Measurements from ENCODE around the gene AXIN2. TPM values are rescaled to one million over a fixed set of nuclear protein-coding genes. Genes with fewer than 3 reads are reported as not detected.

AXIN2 gene
- total RNA-seq, 2 donors from 2014 or later: 8.7 to 29.8 TPM

GRCh38 chr17:65538675-65539529 is 22.5 kb downstream of the AXIN2 start:
- Histone ChIP-seq H3K36me3 (peaks cover 68% of the 10 kb centered on the region), H3K9me3 (no peaks in the 10 kb centered on the region), H3K27ac (no peak overlapping the region), H3K4me1 (peaks cover 0 to 25% of the 10 kb centered on the region in 2 donors), H3K27me3 (no peaks in the 10 kb centered on the region), H3K4me3 (no peak overlapping the region)
- no peak for DNase-seq (ENCODE audit: low spot score)
- no peak for TF ChIP-seq CTCF (IDR thresholded peaks at IDR 0.05)

GRCh38 chr17:65537845-65538674 is 23.4 kb downstream of the AXIN2 start:
- Histone ChIP-seq H3K27ac (no peak overlapping the region), H3K4me1 (peaks cover 0 to 26% of the 10 kb centered on the region in 2 donors), H3K36me3 (peaks cover 73% of the 10 kb centered on the region), H3K27me3 (no peaks in the 10 kb centered on the region), H3K9me3 (no peaks in the 10 kb centered on the region), H3K4me3 (no peak overlapping the region)
- TF ChIP-seq CTCF (IDR thresholded peaks at IDR 0.05): no peak
- DNase-seq (ENCODE audit: low spot score): no peak

- DNase-seq (ENCODE audit: low spot score): no peak
- Histone ChIP-seq H3K27ac (no peak overlapping the region), H3K36me3 (peaks cover 80% of the 10 kb centered on the region)
These were observed 24.1 kb downstream of the AXIN2 start for GRCh38 chr17:65537343-65537844.

GRCh38 chr17:65536573-65537342 is 24.7 kb downstream of the AXIN2 start:
- H3K27me3 ChIP-seq: no peaks in the 10 kb centered on the region
- H3K4me3 ChIP-seq: no peak overlapping the region
- no peaks in the 10 kb centered on the region for H3K9me3 ChIP-seq
- H3K4me1 ChIP-seq: peaks cover 0 to 28% of the 10 kb centered on the region in 2 donors
- no peak for DNase-seq (ENCODE audit: low spot score)
- peaks cover 83% of the 10 kb centered on the region for H3K36me3 ChIP-seq
- H3K27ac ChIP-seq: no peak overlapping the region
- no peak for TF ChIP-seq CTCF (IDR thresholded peaks at IDR 0.05)

More at GRCh38 chr17:65537343-65537844, 24.1 kb downstream of the AXIN2 start:
- peaks cover 0 to 26% of the 10 kb centered on the region in 2 donors for H3K4me1 ChIP-seq
- H3K9me3 ChIP-seq: no peaks in the 10 kb centered on the region
- H3K27me3 ChIP-seq: no peaks in the 10 kb centered on the region
- TF ChIP-seq CTCF (IDR thresholded peaks at IDR 0.05): no peak
- H3K4me3 ChIP-seq: no peak overlapping the region

- peaks cover 0 to 36% of the 10 kb centered on the region in 2 donors for H3K4me1 ChIP-seq
- no peak overlapping the region for H3K27ac ChIP-seq
- H3K36me3 ChIP-seq: peaks cover 76% of the 10 kb centered on the region
- no peaks in the 10 kb centered on the region for H3K27me3 ChIP-seq
- no peak overlapping the region for H3K4me3 ChIP-seq
- H3K9me3 ChIP-seq: no peaks in the 10 kb centered on the region
- no peak for TF ChIP-seq CTCF (IDR thresholded peaks at IDR 0.05)
- no peak for DNase-seq (ENCODE audit: low spot score)
These were observed 25.5 kb downstream of the AXIN2 start for GRCh38 chr17:65535777-65536572.

Measured in right atrium auricular region (tissue), 2 donors.